Middle frontal gyrus (tissue), 1 donor: ENCODE data around the gene AMPD2.

Experiments used
- DNase-seq: peaks from one replicate; pipeline ENCODE4 v3.0.0-alpha.2; 2015; ENCODE audit warnings: low spot score; ENCODE audit errors: extremely low spot score

The AMPD2 gene

GRCh38 chr1:109619576-109620400, at the start of gene AMPD2, which contains the start of gene GNAT2:
Gene AMPD2 (plus strand): TSS chr1:109619837. CDS start chr1:109621176, 1,339 bp downstream.
Gene GNAT2 (minus strand): TSS chr1:109619616. CDS start chr1:109612870, 6,746 bp downstream.
- DNase-seq, result no peak

GRCh38 chr1:109570414-109570813, 49.2 kb upstream of the AMPD2 start:
- no peak for DNase-seq

- no peak for DNase-seq
These were observed 45.9 kb upstream of the AMPD2 start for GRCh38 chr1:109573785-109574184.

GRCh38 chr1:109578947-109579443, 40.6 kb upstream of the AMPD2 start:
- no peak for DNase-seq

- no peak for DNase-seq
These were observed 40.1 kb upstream of the AMPD2 start for GRCh38 chr1:109579491-109579890.

GRCh38 chr1:109582021-109582420, 37.6 kb upstream of the AMPD2 start:
- DNase-seq, result no peak

- no peak for DNase-seq
These were observed 34.9 kb upstream of the AMPD2 start for GRCh38 chr1:109584766-109585165.

GRCh38 chr1:109586055-109586454, 33.6 kb upstream of the AMPD2 start:
- no peak for DNase-seq

- DNase-seq, result no peak
These were observed 30.5 kb upstream of the AMPD2 start for GRCh38 chr1:109589177-109589576.

- no peak for DNase-seq
These were observed 30.0 kb upstream of the AMPD2 start for GRCh38 chr1:109589679-109590078.

GRCh38 chr1:109592916-109593315, 26.7 kb upstream of the AMPD2 start:
- DNase-seq, result no peak

- DNase-seq, result no peak
These were observed 24.1 kb upstream of the AMPD2 start for GRCh38 chr1:109595531-109595930.

GRCh38 chr1:109598156-109598555, 21.5 kb upstream of the AMPD2 start:
- DNase-seq, result no peak

- no peak for DNase-seq
These were observed 21.0 kb upstream of the AMPD2 start for GRCh38 chr1:109598655-109599054.

- no peak for DNase-seq
These were observed 16.4 kb upstream of the AMPD2 start for GRCh38 chr1:109603229-109603628.

GRCh38 chr1:109605381-109605780, 14.3 kb upstream of the AMPD2 start:
- no peak for DNase-seq

- DNase-seq, result no peak
These were observed 9.8 kb upstream of the AMPD2 start for GRCh38 chr1:109609881-109610280.

- DNase-seq, result no peak
These were observed 8.9 kb upstream of the AMPD2 start for GRCh38 chr1:109610609-109611307.

- no peak for DNase-seq
These were observed 8.2 kb upstream of the AMPD2 start for GRCh38 chr1:109611308-109611990.

- no peak for DNase-seq
These were observed 6.1 kb upstream of the AMPD2 start for GRCh38 chr1:109613361-109614147.

- DNase-seq, result no peak
These were observed 3.8 kb upstream of the AMPD2 start for GRCh38 chr1:109615879-109616278.
